Fibroblast of upper back skin (primary cell): ENCODE data around the gene TAS1R3.

ENCODE experiments used
- DNase-seq: peaks from one replicate; pipeline ENCODE4 v3.0.0-alpha.2; 2013

The TAS1R3 gene

GRCh38 chr1:1295154-1295923 lies 35.7 kb upstream of the TAS1R3 start:
- no peak for DNase-seq

GRCh38 chr1:1296070-1297061 lies 34.7 kb upstream of the TAS1R3 start:
- DNase-seq, result no peak

GRCh38 chr1:1297802-1298424 lies 33.2 kb upstream of the TAS1R3 start:
- no peak for DNase-seq

- DNase-seq, result no peak
Measured at GRCh38 chr1:1298861-1299685, 32.0 kb upstream of the TAS1R3 start.

GRCh38 chr1:1299686-1300351 lies 31.3 kb upstream of the TAS1R3 start:
- DNase-seq, result no peak

- DNase-seq, result no peak
Measured at GRCh38 chr1:1300352-1300739, 30.7 kb upstream of the TAS1R3 start.

GRCh38 chr1:1302006-1302430 lies 29.1 kb upstream of the TAS1R3 start:
- DNase-seq, result no peak

- no peak for DNase-seq
Measured at GRCh38 chr1:1302951-1303509, 28.1 kb upstream of the TAS1R3 start.

- no peak for DNase-seq
Measured at GRCh38 chr1:1303736-1304135, 27.3 kb upstream of the TAS1R3 start.

GRCh38 chr1:1304331-1305299 lies 26.5 kb upstream of the TAS1R3 start:
- DNase-seq, result peak; percentile 82

- DNase-seq, result peak; percentile 78
Measured at GRCh38 chr1:1305300-1306069, 25.6 kb upstream of the TAS1R3 start.

- DNase-seq, result peak; percentile 25
Measured at GRCh38 chr1:1306070-1306660, 24.9 kb upstream of the TAS1R3 start.

- DNase-seq, result no peak
Measured at GRCh38 chr1:1306661-1307260, 24.3 kb upstream of the TAS1R3 start.

- DNase-seq, result no peak
Measured at GRCh38 chr1:1307261-1307922, 23.7 kb upstream of the TAS1R3 start.

- peak; percentile 90 for DNase-seq
Measured at GRCh38 chr1:1307923-1308755, 22.9 kb upstream of the TAS1R3 start, which contains the start of the genes ACAP3 and PUSL1. Gene ACAP3 (minus strand): TSS chr1:1307930. CDS start chr1:1307815, 115 bp downstream. Gene PUSL1 (plus strand): TSS chr1:1308597. CDS start chr1:1308644, 47 bp downstream.

- DNase-seq, result no peak
Measured at GRCh38 chr1:1308756-1309250, 22.3 kb upstream of the TAS1R3 start.
